Activated CD4-positive, alpha-beta T cell treated with anti-CD3 and anti-CD28 coated beads, Interleukin-2, amount 50 U/mL, for 1 hour (primary cell): ENCODE results near the gene KCNJ18.
"Not testable (repeated sequence)": the region's sequence is repeated elsewhere in the genome, so short reads cannot be mapped to it uniquely, and the experiment has no call there.

Experiments used
- DNase-seq: peaks from one replicate; pipeline ENCODE4 v3.0.0-alpha.2; 2020

Gene KCNJ18

GRCh38 chr17:21686165-21687015, 5.9 kb upstream of the KCNJ18 start:
- DNase-seq = no peak

GRCh38 chr17:21687136-21687953, 5.0 kb upstream of the KCNJ18 start:
- DNase-seq = no peak

- DNase-seq = no peak
Observed at GRCh38 chr17:21688293-21688949, 3.9 kb upstream of the KCNJ18 start.

GRCh38 chr17:21689604-21690003, 2.7 kb upstream of the KCNJ18 start:
- DNase-seq = no peak

GRCh38 chr17:21690811-21691210, 1.5 kb upstream of the KCNJ18 start:
- not testable (repeated sequence) for DNase-seq

GRCh38 chr17:21691481-21691880, 842 bp upstream of the KCNJ18 start:
- not testable (repeated sequence) for DNase-seq

GRCh38 chr17:21692704-21693065, 362 bp downstream of the KCNJ18 start:
- not testable (repeated sequence) for DNase-seq

GRCh38 chr17:21693391-21693796, 1.1 kb downstream of the KCNJ18 start:
- DNase-seq = not testable (repeated sequence)

- DNase-seq = not testable (repeated sequence)
Observed at GRCh38 chr17:21693937-21694336, 1.6 kb downstream of the KCNJ18 start.

GRCh38 chr17:21696227-21696626, 3.9 kb downstream of the KCNJ18 start:
- not testable (repeated sequence) for DNase-seq

GRCh38 chr17:21696842-21697507, 4.7 kb downstream of the KCNJ18 start:
- DNase-seq = not testable (repeated sequence)

GRCh38 chr17:21697508-21697860, 5.2 kb downstream of the KCNJ18 start:
- DNase-seq = not testable (repeated sequence)

GRCh38 chr17:21698437-21699075, 6.2 kb downstream of the KCNJ18 start:
- DNase-seq = not testable (repeated sequence)

GRCh38 chr17:21699124-21699523, 6.8 kb downstream of the KCNJ18 start:
- not testable (repeated sequence) for DNase-seq

GRCh38 chr17:21699573-21700236, 7.4 kb downstream of the KCNJ18 start:
- not testable (repeated sequence) for DNase-seq

- DNase-seq = not testable (repeated sequence)
Observed at GRCh38 chr17:21701090-21701489, 8.8 kb downstream of the KCNJ18 start.

- not testable (repeated sequence) for DNase-seq
Observed at GRCh38 chr17:21702029-21702428, 9.7 kb downstream of the KCNJ18 start.

GRCh38 chr17:21702521-21702920, 10.2 kb downstream of the KCNJ18 start:
- not testable (repeated sequence) for DNase-seq

- not testable (repeated sequence) for DNase-seq
Observed at GRCh38 chr17:21702940-21703640, 10.8 kb downstream of the KCNJ18 start.

- DNase-seq = not testable (repeated sequence)
Observed at GRCh38 chr17:21703891-21704872, 11.9 kb downstream of the KCNJ18 start.
